Breast epithelium (tissue), 4 donors: Measurements from ENCODE around the gene SLC50A1. TPM values are rescaled to one million over a fixed set of nuclear protein-coding genes. Genes with fewer than 3 reads are reported as not detected.

Experiments used
- DNase-seq, 2 donors: peaks; one replicate each; pipeline ENCODE4 v3.0.0-alpha.2; 2019; ENCODE audit warnings: low spot score in 2 of 2
- H3K27ac ChIP-seq, 2 donors: fragments of 200-600 bp; sonication (generic) in 1 of 2; one replicate each; pipeline ENCODE4 v1.5.1; 2016 to 2019; ENCODE audit warnings: mild to moderate bottlenecking in 1 of 2
- H3K27me3 ChIP-seq, 2 donors: fragments of 200-600 bp; sonication (generic) in 1 of 2; one replicate each; pipeline versions ENCODE4 v1.5.1 to v1.6.0; 2017 to 2019; ENCODE audit warnings: control low read depth in 1 of 2, mild to moderate bottlenecking in 1 of 2
- H3K36me3 ChIP-seq: fragments of 200-600 bp; one replicate; pipeline ENCODE4 v1.5.1; 2019
- H3K4me1 ChIP-seq, 2 donors: fragments of 200-600 bp; sonication (generic); one replicate each; pipeline ENCODE4 v1.5.1; 2016 to 2019; ENCODE audit warnings: control low read depth in 1 of 2
- H3K4me3 ChIP-seq, 3 donors: fragments of 200-600 bp; sonication (generic); 1 replicate in 2 of 3; 2 replicates in 1 of 3; pipeline ENCODE4 v1.5.1; 2016 to 2019; ENCODE audit warnings: mild to moderate bottlenecking in 3 of 3, moderate library complexity in 2 of 3
- H3K9me3 ChIP-seq, 2 donors: fragments of 200-600 bp; sonication (generic) in 1 of 2; one replicate each; pipeline ENCODE4 v1.5.1; 2016 to 2019; ENCODE audit warnings: control low read depth in 1 of 2
- POLR2A ChIP-seq: fragments of 450-650 bp; IDR thresholded peaks from one replicate; pipeline ENCODE4 v1.6.1; 2016; ENCODE audit warnings: antibody characterized with exemption, mild to moderate bottlenecking, moderate library complexity
- POLR2AphosphoS5 ChIP-seq, 3 donors: sonication (generic); formaldehyde crosslinking; IDR thresholded peaks; one replicate each; pipeline ENCODE4 v1.6.1; 2017; ENCODE audit warnings: antibody characterized with exemption in 3 of 3
- intact Hi-C: fragments of 100-400 bp; cut with DNase I; formaldehyde crosslinking; loops from one replicate; pipeline ENCODE4 v1.15.1; 2023; ENCODE audit warnings: low total_unique reads
- total RNA-seq, 3 donors: library from RNA; depleted of rRNA; stranded (reverse); fragments of >200 nt; gene quantifications; one replicate each; pipeline ENCODE4 v1.1.0, GENCODE V29; 2016
- TF ChIP-seq, protein P1 (sequence below), 3 donors: fragments of 450-650 bp; IDR thresholded peaks; one replicate each; pipeline ENCODE4 v1.5.1; 2016 to 2017; ENCODE audit warnings: antibody characterized with exemption in 3 of 3, mild to moderate bottlenecking in 3 of 3, moderate library complexity in 3 of 3

SLC50A1 gene
- total RNA-seq, 3 donors from 2014 or later, result 25.0 to 32.4 (median 28.5) TPM

- Histone ChIP-seq H3K4me1 (peaks cover 3% of the 10 kb centered on the region in 2 donors), H3K36me3 (no peaks in the 10 kb centered on the region), H3K4me3 (no peak overlapping the region), H3K27ac (no peak overlapping the region), H3K9me3 (no peaks in the 10 kb centered on the region), H3K27me3 (no peaks in the 10 kb centered on the region)
- intact Hi-C loops, result loop anchor here (5.0 kb wide), 1 partner anchor 77 kb away; no protein-coding TSS in a partner anchor
- DNase-seq, result no peak
- TF ChIP-seq, protein P1, sequence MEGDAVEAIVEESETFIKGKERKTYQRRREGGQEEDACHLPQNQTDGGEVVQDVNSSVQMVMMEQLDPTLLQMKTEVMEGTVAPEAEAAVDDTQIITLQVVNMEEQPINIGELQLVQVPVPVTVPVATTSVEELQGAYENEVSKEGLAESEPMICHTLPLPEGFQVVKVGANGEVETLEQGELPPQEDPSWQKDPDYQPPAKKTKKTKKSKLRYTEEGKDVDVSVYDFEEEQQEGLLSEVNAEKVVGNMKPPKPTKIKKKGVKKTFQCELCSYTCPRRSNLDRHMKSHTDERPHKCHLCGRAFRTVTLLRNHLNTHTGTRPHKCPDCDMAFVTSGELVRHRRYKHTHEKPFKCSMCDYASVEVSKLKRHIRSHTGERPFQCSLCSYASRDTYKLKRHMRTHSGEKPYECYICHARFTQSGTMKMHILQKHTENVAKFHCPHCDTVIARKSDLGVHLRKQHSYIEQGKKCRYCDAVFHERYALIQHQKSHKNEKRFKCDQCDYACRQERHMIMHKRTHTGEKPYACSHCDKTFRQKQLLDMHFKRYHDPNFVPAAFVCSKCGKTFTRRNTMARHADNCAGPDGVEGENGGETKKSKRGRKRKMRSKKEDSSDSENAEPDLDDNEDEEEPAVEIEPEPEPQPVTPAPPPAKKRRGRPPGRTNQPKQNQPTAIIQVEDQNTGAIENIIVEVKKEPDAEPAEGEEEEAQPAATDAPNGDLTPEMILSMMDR (IDR thresholded peaks at IDR 0.05), result no peak
- TF ChIP-seq POLR2A, result no peak
- no peak for TF ChIP-seq POLR2AphosphoS5 (IDR thresholded peaks at IDR 0.05)
Observed at GRCh38 chr1:155169541-155169940, 33.9 kb downstream of the SLC50A1 start.

DNA sequence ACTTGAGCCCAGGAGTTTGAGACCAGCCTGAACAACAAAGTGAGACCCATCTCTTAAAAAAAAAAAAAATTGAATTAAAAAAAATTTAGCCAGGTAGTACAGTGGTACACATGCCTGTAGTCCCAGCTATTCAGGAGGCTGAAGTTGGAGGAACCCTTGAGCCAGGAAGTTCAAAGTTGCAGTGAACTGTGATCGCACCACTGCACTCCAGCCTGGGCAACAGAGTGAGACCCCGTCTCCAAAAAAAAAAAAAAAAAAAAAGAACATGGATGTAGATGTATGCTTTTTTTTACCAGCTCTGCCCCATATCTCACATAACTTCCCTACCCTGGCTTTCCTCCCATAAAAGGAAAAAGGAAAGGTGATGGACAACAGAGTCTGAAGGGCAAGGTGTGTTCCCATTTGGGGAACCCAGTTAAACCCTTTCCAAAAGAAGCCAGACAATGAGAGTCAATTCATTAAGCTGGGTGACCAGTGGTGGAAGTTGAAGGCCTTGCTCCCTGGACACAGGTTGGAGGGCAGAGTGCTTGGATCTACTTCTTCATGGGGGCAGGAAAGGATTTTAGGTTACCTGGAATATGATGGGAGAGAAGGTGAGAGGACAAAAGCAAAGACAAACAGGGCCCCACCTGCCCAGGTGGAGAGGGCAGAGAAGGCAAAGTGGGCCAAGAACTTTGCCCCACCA, 34.6 kb downstream of the SLC50A1 start:
- H3K27me3 ChIP-seq, result no peaks in the 10 kb centered on the region
- no peak overlapping the region for H3K4me3 ChIP-seq
- intact Hi-C loops, result no loop called here
- TF ChIP-seq POLR2A (no peak), POLR2AphosphoS5 (IDR thresholded peaks at IDR 0.05) (no peak)
- TF ChIP-seq, protein P1 (IDR thresholded peaks at IDR 0.05), result no peak
- no peaks in the 10 kb centered on the region for H3K9me3 ChIP-seq
- H3K27ac ChIP-seq, result no peak overlapping the region
- peaks cover 3% of the 10 kb centered on the region in 2 donors for H3K4me1 ChIP-seq
- no peak for DNase-seq
- no peaks in the 10 kb centered on the region for H3K36me3 ChIP-seq

DNA sequence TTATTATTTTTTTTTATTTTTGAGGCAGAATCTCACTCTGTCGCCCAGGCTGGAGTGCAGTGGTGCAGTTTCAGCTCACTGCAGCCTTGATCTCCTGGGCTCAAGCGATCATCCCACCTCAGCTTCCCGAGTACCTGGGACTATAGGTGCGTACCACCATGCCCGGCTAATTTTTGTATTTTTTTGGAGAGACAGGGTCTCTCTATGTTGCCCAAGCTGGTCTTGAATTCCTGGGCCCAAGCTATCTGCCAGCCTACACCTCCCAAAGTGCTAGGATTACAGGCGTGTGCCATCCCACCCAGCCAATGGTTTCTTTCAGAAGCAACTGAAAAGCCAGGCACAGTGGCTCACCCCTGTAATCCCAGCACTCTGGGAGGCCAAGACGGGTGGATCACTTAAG, 35.2 kb downstream of the SLC50A1 start:
- Histone ChIP-seq H3K27me3 (no peaks in the 10 kb centered on the region), H3K27ac (no peak overlapping the region), H3K4me3 (no peak overlapping the region), H3K4me1 (peaks cover 3% of the 10 kb centered on the region in 2 donors), H3K9me3 (no peaks in the 10 kb centered on the region), H3K36me3 (no peaks in the 10 kb centered on the region)
- DNase-seq, result no peak
- intact Hi-C loops, result no loop called here
- TF ChIP-seq POLR2A (no peak), POLR2AphosphoS5 (IDR thresholded peaks at IDR 0.05) (no peak)
- TF ChIP-seq, protein P1 (IDR thresholded peaks at IDR 0.05), result no peak

DNA sequence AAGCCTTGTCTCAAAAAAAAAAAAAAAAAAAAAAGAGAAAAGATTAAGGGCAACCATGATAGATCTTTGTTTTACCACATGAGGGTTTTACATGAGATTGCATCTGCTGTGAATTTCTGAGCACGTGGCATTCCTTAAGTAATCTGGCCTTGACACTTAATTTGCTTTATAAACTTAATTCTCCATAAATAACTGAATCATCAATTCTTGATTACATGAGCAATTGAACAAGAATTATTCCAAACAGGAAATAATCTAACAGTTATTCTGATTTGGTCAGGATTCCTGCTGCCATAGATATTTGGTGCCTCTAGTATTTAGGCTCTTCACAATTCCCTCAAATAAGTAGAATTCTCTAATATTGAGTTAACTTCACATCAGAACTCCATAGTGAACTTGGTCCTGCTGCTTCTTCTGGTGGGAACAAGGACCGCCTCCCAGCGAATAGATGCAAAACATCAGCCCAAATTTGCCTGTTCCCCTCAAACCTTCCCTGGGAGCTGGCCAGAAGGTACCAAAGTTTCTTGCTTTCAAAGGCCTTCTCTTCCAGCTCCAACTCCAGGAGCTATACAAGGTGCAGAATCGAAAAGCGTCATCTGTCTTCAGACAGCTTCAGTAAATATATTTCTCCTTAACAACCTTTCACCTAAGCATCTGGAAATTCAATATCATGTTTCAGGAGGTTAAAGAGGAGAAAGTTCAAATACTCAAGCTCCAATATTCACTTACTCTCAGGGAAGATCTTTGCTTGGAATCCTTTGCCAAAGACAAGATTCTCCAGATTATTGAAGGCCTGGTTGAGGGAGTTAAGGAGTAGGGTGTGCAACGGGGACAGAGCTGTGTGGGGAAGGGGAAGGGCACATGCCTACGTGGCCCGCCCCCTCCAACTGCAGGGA, 36.4 kb downstream of the SLC50A1 start:
- H3K4me1 ChIP-seq, result peaks cover 3 to 10% of the 10 kb centered on the region in 2 donors
- intact Hi-C loops, result no loop called here
- H3K27me3 ChIP-seq, result no peaks in the 10 kb centered on the region
- H3K9me3 ChIP-seq, result no peaks in the 10 kb centered on the region
- TF ChIP-seq POLR2A (no peak), POLR2AphosphoS5 (IDR thresholded peaks at IDR 0.05) (no peak)
- TF ChIP-seq, protein P1 (IDR thresholded peaks at IDR 0.05), result no peak
- DNase-seq, result peak in 1 of 2 donors; percentile 15
- peak overlapping the region; percentile 76 to 90 (median 82) for H3K4me3 ChIP-seq
- no peaks in the 10 kb centered on the region for H3K36me3 ChIP-seq
- H3K27ac ChIP-seq, result peak overlapping the region; percentile 96 to 98
